ENCODE measurements around the gene TIMM13. TPM values are rescaled to one million over a fixed set of nuclear protein-coding genes. Genes with fewer than 3 reads are reported as not detected.
A peak's percentile ranks its signal among the peaks of the same experiment; 100 is the strongest.

TIMM13 gene
- total and polyA plus RNA-seq, 2 of the 8 experiments (the other 6 are each of a cell fraction or from before 2014, with no cell fraction given), result 270 to 275 TPM

- no peak overlapping the region for H2AFZ ChIP-seq (ENCODE audit: low read length)
- peak; percentile 67 to 84 for DNase-seq (ENCODE audit: low read depth in 1 of 2, low spot score in 2 of 2)
- H3K14ac ChIP-seq (ENCODE audit: insufficient read length), result no peak overlapping the region
- H3K36me3 ChIP-seq (ENCODE audit: control insufficient read depth in 2 of 4, insufficient read depth in 4 of 4, low read length in 3 of 4), result peaks cover 0 to 9% (median 2%) of the 10 kb centered on the region in 4 experiments; a peak in 2 of 8 replicates
- H2BK5ac ChIP-seq (ENCODE audit: low read depth, low read length), result no peak overlapping the region
- ChIA-PET POLR2A (ENCODE audit: partially characterized antibody) (interaction anchor here (0.6 to 8.2 kb wide), 15 partner anchors 8 to 225 kb away, joined by 3 to 84 read pairs (median 4); partner anchors contain the start of genes GADD45B and LMNB2), CTCF (ENCODE audit: partially characterized antibody) (interaction anchor here (0.6 to 1.7 kb wide), 6 partner anchors 14 to 1305 kb away, joined by 3 to 6 read pairs (median 4); no protein-coding TSS in a partner anchor)
- H3K9me3 ChIP-seq (ENCODE audit: insufficient read depth in 2 of 2, low read depth in 1 of 2, low read length in 1 of 2), result no peaks in the 10 kb centered on the region
- H2BK12ac ChIP-seq (ENCODE audit: low read depth, low read length), result no peak overlapping the region
- peak overlapping the region; percentile 71; the same call in 1 of the 2 replicates for H3K18ac ChIP-seq (ENCODE audit: extremely low read depth, low read length)
- H3K79me2 ChIP-seq (ENCODE audit: control insufficient read depth in 1 of 2, insufficient read depth in 2 of 2, low read length in 2 of 2), result peaks cover 2 to 16% of the 10 kb centered on the region in 2 experiments; a peak in 3 of 4 replicates
- H2BK15ac ChIP-seq (ENCODE audit: low read length), result no peak overlapping the region
- peaks cover 13% of the 10 kb centered on the region for H3K79me1 ChIP-seq (ENCODE audit: low read depth, low read length)
- H4K8ac ChIP-seq (ENCODE audit: extremely low read depth, insufficient read depth, low read length), result peak overlapping the region; percentile 88; the same call in 1 of the 2 replicates
- H3K4me3 ChIP-seq (ENCODE audit: extremely low read depth in 1 of 4, insufficient read depth in 2 of 4, low read depth in 3 of 4, low read length in 4 of 4), result peak overlapping the region; percentile 19 to 89 (median 60); a peak in 7 of 8 replicates
- H3K27ac ChIP-seq (ENCODE audit: low read depth, low read length), result no peak overlapping the region
- H3K9ac ChIP-seq (replicated peaks in 1 of 4; ENCODE audit: extremely low read depth in 1 of 4, low read depth in 3 of 4, low read length in 3 of 4), result peak overlapping the region in 2 of 4 experiments; percentile 17 to 56; a peak in 2 of 7 replicates
- H3K23ac ChIP-seq (ENCODE audit: insufficient read length), result no peak overlapping the region
- H4K20me1 ChIP-seq (replicated peaks in 1 of 2; ENCODE audit: control insufficient read depth in 1 of 2, insufficient read depth in 2 of 2, low read length in 2 of 2), result peaks cover 10 to 19% of the 10 kb centered on the region in 2 experiments
- no peaks in the 10 kb centered on the region for H3K27me3 ChIP-seq (replicated peaks in 1 of 4; ENCODE audit: control insufficient read depth in 3 of 4, extremely low read depth in 1 of 4, insufficient read depth in 3 of 4, low read length in 3 of 4)
- peaks cover 13% of the 10 kb centered on the region; the same call in 1 of the 2 replicates for H3K23me2 ChIP-seq (ENCODE audit: low read depth, low read length)
- H3K4ac ChIP-seq (replicated peaks; ENCODE audit: insufficient read length, low read depth, low read length), result no peak overlapping the region
- H2BK20ac ChIP-seq (ENCODE audit: low read length), result no peak overlapping the region
- no peak overlapping the region for H4K5ac ChIP-seq (ENCODE audit: insufficient read length, low read depth, low read length)
- peaks cover 0 to 18% (median 13%) of the 10 kb centered on the region in 4 experiments; a peak in 5 of 7 replicates for H3K4me1 ChIP-seq (replicated peaks in 1 of 4; ENCODE audit: control insufficient read depth in 3 of 4, insufficient read depth in 4 of 4, low read length in 3 of 4)
- H3K56ac ChIP-seq (replicated peaks; ENCODE audit: insufficient read length, low read depth, low read length), result no peak overlapping the region
- no peak overlapping the region for H4K91ac ChIP-seq (replicated peaks; ENCODE audit: insufficient read length, low read length)
- peak overlapping the region; percentile 84 to 94 for H3K4me2 ChIP-seq (ENCODE audit: insufficient read depth in 1 of 2, low read depth in 2 of 2, low read length in 2 of 2)
- no peak overlapping the region for H2BK120ac ChIP-seq (replicated peaks; ENCODE audit: low read depth, low read length)
- no peak for FAIRE-seq
- 51% methylated on average over 50 of the region's 101 CpGs; no CpG with 5 or more reads in 1 of the 2 experiments for WGBS, 2 experiments (ENCODE audit: extremely low coverage in 1 of 2, insufficient coverage in 1 of 2, insufficient read length in 1 of 2, insufficient replicate concordance in 2 of 2, low coverage in 1 of 2, low lambda C conversion rate in 2 of 2, missing lambda C conversion rate in 1 of 2)
- H2AK5ac ChIP-seq (ENCODE audit: low read depth, low read length), result no peak overlapping the region
- no peak for TF ChIP-seq CREB1 (IDR thresholded peaks at IDR 0.05)
- no peak for TF ChIP-seq RNF2 (IDR thresholded peaks at IDR 0.05; ENCODE audit: borderline replicate concordance, low read depth, low read length, missing control alignments, poor library complexity, severe bottlenecking)
- TF ChIP-seq SP2 (IDR thresholded peaks at IDR 0.05; ENCODE audit: low read length), result no peak
- TF ChIP-seq USF2 (IDR thresholded peaks at IDR 0.05; ENCODE audit: low read length), result no peak
- no peak for TF ChIP-seq BCL11A (IDR thresholded peaks at IDR 0.05; ENCODE audit: low read depth in 2 of 2, low read length in 2 of 2)
- no peak for TF ChIP-seq JUN (IDR thresholded peaks at IDR 0.05; ENCODE audit: low read depth, low read length)
- peak; percentile 66 for TF ChIP-seq POLR2AphosphoS5 (IDR thresholded peaks at IDR 0.05; ENCODE audit: low read depth, low read length)
- peak in 1 of 2 experiments; percentile 39; a peak in 2 of 4 replicates for TF ChIP-seq RAD21 (IDR thresholded peaks at IDR 0.05 in 1 of 2, conservative IDR thresholded peaks at IDR 0.05 in 1 of 2; ENCODE audit: low read depth in 2 of 2, low read length in 2 of 2)
Measured at GRCh38 chr19:2424686-2425621, 2.4 kb downstream of the TIMM13 start.

Measured in H1 (cell line).